ENCODE measurements around the gene GAGE12J.

GRCh38 chrX:49316085-49316484 lies 5.8 kb upstream of the GAGE12J start:
- TF ChIP-seq CTCF (optimal IDR thresholded peaks at IDR 0.05 in 1 of 3, IDR thresholded peaks at IDR 0.05 in 1 of 3, conservative IDR thresholded peaks at IDR 0.05 in 1 of 3; ENCODE audit: extremely low read depth in 1 of 3, insufficient read depth in 2 of 3, low read length in 3 of 3) = no peak
- TF ChIP-seq EZH2 (IDR thresholded peaks at IDR 0.05; ENCODE audit: low read length) = no peak

Data from keratinocyte (primary cell).